RKO (cell line): Measurements from ENCODE around the gene MAP3K14.
"Not testable (repeated sequence)": the region's sequence is repeated elsewhere in the genome, so short reads cannot be mapped to it uniquely, and the experiment has no call there.

Source experiments
- DNase-seq: peaks from one replicate; pipeline ENCODE4 v3.0.0-alpha.2; 2016; ENCODE audit warnings: low spot score

MAP3K14 gene

GRCh38 chr17:45316434-45317110, at the start of gene MAP3K14:
Gene MAP3K14 (minus strand): TSS chr17:45317020. CDS start chr17:45290745, 26,275 bp downstream.
- DNase-seq: peak; percentile 73

GRCh38 chr17:45366049-45366448, 49.2 kb upstream of the MAP3K14 start:
- no peak for DNase-seq

DNA sequence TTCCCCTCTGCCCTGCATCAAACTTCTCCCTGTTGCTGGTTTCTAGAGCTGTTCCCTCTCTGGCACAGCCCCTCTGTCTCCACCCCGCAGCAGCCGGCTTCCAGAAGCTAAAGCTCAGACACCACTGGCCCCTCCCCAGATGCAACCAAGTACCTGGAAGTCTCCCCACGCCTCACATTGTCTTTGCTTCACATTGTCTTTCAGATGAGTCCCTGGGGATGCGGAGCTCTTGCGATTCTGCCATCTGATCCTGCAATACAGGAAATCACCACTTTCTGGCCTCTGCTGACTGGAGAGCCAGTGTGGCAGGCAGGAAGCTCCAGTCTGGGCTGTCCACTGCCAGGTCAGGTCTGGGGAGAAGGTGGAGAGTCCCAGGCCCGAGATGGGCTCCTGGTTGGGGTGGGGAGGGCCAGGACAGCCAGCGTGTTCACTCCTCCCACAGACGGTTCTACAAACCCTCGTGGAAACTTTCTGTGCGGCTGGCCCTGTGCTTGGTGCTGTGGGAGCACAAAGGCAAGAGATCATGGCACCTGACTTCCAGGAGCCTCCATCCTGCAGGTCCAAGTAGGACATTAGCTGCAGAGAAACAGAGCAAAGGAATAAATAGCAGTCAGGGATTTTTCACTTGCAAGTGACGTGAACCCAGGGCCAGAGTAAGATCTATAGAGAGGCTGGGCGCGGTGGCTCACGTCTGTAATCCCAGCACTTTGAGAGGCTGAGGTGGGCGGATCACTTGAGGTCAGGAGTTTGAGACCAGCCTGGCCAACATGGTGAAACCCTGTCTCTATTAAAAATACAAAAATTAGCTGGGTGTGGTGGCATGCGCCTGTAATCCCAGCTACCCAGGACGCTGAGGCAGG, 47.9 kb upstream of the MAP3K14 start:
- DNase-seq: no peak

GRCh38 chr17:45363498-45363897, 46.7 kb upstream of the MAP3K14 start:
- no peak for DNase-seq

- DNase-seq: no peak
Observed at GRCh38 chr17:45361976-45362375, 45.2 kb upstream of the MAP3K14 start.

DNA sequence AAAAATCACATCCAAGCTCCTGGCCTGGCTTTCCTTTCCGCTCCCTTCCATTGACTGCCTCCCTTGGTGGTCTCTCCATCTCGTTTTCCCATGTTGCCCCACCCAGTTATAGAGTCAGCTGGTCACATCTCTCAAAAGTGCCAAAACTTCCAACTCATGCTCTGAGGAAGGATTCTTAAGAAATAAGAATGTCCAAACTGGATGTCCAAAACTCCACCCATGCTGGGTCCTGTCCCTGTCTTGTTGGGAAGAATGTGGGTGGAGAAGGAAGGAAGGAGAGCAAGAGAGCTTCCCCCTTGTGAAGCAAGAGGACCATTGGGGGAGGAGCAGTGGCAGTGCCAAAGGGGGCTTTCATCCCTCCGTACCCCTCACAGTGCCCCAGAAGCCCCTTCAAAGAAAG, 44.6 kb upstream of the MAP3K14 start:
- DNase-seq: no peak

DNA sequence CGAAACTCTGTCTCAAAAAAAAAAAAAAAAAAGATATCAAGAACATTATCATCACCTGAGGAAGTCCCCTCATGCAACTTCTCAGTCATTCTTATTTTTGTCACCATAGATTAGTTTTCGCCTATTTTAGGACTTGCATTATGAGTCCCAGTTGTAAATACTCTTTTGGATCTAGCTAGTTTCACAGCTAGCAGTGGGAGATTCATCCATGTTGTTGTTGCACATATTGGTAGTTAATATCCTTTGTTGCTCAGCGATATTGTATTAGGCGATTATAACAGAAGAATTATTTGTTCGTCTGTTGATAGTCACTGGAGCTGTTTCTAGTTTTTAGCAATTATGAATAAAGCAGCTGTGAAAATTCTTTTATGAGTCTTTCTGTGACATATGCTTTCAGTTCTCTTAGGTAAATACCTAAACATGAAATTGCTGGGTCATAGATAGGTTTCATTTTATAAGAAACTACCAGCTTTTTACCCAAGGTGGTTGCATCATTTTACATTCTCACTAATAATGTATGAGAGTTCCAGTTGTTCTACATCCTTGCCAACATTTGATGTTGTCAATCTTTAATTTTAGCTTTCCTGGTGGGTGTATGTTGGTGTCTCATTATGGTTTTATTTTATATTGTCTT, 40.7 kb upstream of the MAP3K14 start:
- no peak for DNase-seq

DNA sequence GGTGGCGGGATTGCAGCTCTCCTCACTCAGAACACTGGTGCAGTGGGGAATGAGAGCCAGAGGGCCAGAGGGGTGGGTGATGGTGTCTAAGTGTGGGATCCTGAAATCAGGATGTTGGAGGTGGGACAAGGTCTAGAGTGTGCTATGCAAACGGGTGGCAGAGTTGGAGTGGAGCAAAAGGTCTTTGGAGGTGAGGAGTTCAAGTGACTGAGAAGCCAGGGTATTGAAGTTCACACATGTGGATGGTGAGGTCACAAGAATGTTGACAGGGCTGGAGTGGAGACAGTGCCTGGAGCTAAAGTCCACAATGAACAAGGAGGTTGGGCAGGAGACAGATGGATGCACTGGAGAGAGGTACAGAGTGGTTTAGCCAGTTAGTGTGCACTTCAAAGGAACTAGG, 38.3 kb upstream of the MAP3K14 start:
- no peak for DNase-seq

GRCh38 chr17:45353043-45353442, 36.2 kb upstream of the MAP3K14 start:
- no peak for DNase-seq

DNA sequence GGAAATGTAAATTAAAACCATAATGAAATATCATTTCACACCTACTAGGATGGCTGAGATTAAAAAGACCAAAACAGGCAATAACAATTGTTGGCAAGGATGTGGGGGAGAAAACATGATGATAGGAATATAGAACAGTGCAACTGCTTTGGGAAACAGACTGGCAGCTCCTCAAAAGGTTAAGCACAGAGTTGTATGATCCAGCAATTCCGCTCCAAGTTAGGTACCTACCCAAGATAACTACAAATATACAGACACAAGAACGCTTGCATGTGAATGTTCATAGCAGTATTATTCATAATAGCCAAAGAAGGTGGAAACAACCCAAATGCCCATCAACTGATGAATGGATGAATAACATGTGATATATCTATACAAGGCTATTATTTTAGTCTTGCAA, 35.0 kb upstream of the MAP3K14 start:
- DNase-seq: no peak

- DNase-seq: no peak
Observed at GRCh38 chr17:45347444-45347843, 30.6 kb upstream of the MAP3K14 start.

DNA sequence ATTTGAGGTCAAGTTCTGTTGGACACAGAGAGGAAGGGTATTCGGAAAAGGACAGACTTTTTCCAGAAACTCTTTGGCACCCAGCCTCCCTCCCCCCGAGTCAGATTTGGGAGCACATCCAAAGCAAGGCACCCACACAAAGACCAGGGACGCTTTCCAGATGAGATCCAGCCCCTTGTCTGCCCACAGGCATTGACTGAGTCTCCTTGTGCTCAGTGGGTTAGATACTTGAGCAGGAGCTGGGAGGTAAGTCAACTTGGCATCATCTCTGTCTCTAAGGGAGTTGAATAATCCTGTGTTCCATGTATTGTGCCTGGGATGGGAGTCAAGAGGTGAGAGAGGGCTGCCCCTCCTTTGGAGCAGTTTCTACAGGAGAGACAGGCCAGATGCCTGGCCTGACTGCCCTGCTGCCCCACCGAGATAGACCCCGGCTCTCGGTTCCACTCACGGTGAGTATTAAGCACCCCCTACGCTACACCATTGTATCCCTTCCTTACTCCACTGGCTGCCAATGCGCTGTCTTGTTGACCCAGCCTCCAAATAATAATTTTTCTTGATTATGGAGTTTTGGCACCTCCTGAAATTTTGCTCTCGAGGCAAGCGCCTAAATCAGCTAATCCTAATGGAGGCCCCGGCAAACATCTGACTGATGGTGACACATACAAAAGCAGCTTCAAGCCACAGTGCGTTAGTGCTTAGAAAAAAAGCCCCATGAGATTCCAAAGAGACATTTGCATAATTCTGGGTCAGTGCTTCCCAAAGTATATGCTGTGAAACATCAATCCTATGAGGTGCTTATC, 29.6 kb upstream of the MAP3K14 start:
- no peak for DNase-seq

GRCh38 chr17:45345554-45346215, 28.9 kb upstream of the MAP3K14 start:
- DNase-seq: no peak

- DNase-seq: no peak
Observed at GRCh38 chr17:45345246-45345553, 28.4 kb upstream of the MAP3K14 start.

DNA sequence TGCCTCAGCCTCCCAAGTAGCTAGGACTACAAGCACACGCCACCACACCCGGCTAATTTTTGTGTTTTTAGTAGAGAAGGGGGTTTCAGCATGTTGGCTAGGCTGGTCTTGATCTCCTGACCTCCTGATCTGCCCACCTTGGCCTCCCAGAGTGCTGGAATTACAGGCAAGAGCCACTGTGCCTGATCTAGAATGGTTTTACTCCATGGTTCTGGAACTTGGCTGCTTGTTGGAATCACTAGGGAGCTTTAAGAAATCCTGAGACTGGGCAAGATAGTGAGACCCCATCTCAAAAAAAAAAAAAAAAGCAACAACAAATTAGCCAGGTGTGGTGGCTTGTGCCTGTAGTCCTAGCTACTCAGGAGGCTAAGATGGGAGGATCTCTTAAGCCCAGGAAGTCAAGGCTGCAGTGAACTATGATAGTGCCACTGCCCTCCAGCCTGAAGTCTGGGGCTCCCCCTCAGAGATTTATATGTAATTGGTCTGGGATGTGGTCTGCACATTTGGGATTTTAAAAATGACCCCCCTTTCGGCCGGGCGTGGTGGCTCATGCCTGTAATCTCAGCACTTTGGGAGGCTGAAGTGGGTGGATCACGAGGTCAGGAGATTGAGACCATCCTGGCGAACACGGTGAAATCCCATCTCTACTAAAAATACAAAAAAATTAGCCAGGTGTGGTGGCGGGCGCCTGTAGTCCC, 27.3 kb upstream of the MAP3K14 start:
- not testable (repeated sequence) for DNase-seq

- DNase-seq: no peak
Observed at GRCh38 chr17:45342871-45343526, 26.2 kb upstream of the MAP3K14 start.

DNA sequence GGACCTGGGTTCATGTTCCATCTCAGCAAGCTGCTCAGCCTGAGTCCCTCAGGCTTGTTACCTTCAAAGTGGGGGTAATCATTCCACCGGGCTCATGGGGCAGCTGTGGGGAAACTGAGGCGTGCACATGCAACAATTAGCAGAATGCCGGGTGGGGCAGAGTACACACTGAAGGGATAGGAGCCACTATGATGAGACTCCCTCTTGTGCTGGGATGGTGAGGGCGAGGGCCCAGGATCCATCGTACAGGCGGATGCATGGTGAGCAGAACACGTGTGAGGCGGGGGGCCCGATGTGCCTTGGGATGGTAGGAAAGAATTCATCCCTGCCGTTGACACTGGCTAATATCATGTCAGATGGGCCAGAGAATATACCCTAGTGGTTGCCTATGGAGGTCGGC, 25.5 kb upstream of the MAP3K14 start:
- no peak for DNase-seq

DNA sequence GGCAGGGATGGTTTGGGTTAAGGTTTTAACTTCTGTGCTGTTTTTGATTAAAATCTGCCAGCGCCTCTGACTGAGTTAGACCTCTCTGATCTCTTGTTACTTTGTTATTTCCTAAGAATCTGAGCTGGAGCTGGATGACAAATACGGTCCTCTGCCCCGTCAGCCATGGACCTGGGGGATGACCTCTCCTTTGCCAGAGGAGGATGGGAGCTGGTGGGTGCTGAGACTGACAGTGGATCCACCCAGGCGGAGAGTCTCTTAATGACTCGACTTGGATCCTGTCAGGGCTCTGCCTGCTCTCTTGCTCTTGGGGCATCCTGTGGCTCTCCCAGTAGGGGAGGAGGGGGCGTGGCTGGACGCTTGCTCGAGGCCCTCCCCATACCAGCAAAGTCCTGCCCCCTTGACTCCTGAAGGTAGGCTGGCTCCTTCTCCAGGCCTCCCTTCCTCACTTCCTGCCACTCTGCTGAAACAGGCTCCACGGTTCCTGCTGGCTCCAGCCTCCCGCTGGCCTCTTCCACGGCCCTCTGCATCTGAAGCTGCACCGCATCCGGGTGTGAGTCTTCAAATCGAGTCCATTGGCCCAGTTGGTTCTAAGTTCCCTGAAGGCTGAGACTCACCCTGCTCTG, 24.8 kb upstream of the MAP3K14 start:
- peak; percentile 15 for DNase-seq

GRCh38 chr17:45339646-45340605, 23.1 kb upstream of the MAP3K14 start:
- no peak for DNase-seq
